RWPE2 (cell line): ENCODE data around the gene WDR49.

Experiments
- ATAC-seq: fragments of 200-7000 bp; cut with Tn5 transposase; 3 replicates; pipeline ENCODE4 v1.9.1; 2021; ENCODE audit warnings: low read depth
- DNase-seq: peaks from one replicate; pipeline ENCODE4 v3.0.0-alpha.2; 2020; ENCODE audit warnings: low spot score
- H3K27ac ChIP-seq: fragments of 450-650 bp; 2 replicates; pipeline ENCODE4 v1.5.1; 2017; ENCODE audit warnings: mild to moderate bottlenecking; ENCODE audit not compliant: poor library complexity, severe bottlenecking
- H3K27me3 ChIP-seq: fragments of 250-450 bp; sonication (Bioruptor Pico); 2 replicates; pipeline ENCODE4 v1.5.1; 2021; ENCODE audit warnings: mild to moderate bottlenecking, moderate library complexity; ENCODE audit not compliant: insufficient read depth, poor library complexity, severe bottlenecking
- H3K36me3 ChIP-seq: fragments of 250-450 bp; sonication (Bioruptor Pico); 2 replicates; pipeline ENCODE4 v1.5.1; 2020; ENCODE audit warnings: low read depth, mild to moderate bottlenecking, moderate library complexity
- H3K4me1 ChIP-seq: fragments of 250-450 bp; sonication (Bioruptor Pico); 2 replicates; pipeline ENCODE4 v1.5.1; 2021; ENCODE audit warnings: mild to moderate bottlenecking, moderate library complexity; ENCODE audit not compliant: insufficient read depth, poor library complexity, severe bottlenecking
- H3K4me3 ChIP-seq: fragments of 250-450 bp; sonication (Bioruptor Pico); 2 replicates; pipeline ENCODE4 v1.5.1; 2021; ENCODE audit warnings: mild to moderate bottlenecking, moderate library complexity; ENCODE audit not compliant: severe bottlenecking
- H3K9me3 ChIP-seq: fragments of 250-450 bp; sonication (Bioruptor Pico); 2 replicates; pipeline ENCODE4 v1.5.1; 2021; ENCODE audit warnings: mild to moderate bottlenecking, moderate library complexity; ENCODE audit not compliant: severe bottlenecking
- TF ChIP-seq, protein P1 (sequence below): fragments of 450-650 bp; IDR thresholded peaks from one replicate; pipeline ENCODE4 v1.5.1; 2017; ENCODE audit warnings: mild to moderate bottlenecking, moderate library complexity; ENCODE audit not compliant: poor library complexity, severe bottlenecking

Gene WDR49

DNA sequence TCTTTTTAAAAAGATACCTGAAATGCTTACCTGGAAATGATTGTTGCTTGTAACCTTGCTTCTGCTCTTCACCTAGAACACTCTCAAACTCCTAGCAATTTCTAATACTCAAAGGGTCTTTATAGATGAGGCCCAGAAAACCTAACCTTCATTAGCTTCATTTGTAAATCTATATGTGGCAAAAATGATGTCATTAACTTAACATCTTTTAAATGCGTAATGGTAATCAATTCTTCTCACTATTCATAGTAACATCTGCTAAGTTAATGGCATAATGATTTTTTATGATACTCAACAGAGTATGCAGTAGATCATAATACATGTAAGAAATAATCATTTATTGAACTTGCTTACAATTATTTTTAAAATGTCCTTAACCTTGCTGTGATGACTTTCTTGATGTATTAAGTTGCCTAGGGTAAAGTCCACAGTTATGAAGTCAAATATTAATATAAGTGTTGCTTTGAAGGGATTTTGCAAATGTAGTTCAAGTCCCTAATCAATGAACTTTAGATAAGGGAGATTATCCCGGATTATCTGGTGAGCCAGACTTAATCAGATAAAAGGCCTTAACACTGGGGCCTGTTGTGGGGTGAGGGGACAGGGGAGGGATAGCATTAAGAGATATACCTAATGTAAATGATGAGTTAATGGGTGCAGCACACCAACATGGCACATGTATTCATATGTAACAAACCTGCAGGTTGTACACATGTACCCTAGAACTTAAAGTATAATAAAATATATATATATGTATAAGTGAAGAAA lies 169.8 kb downstream of the WDR49 start:
- TF ChIP-seq, protein P1, sequence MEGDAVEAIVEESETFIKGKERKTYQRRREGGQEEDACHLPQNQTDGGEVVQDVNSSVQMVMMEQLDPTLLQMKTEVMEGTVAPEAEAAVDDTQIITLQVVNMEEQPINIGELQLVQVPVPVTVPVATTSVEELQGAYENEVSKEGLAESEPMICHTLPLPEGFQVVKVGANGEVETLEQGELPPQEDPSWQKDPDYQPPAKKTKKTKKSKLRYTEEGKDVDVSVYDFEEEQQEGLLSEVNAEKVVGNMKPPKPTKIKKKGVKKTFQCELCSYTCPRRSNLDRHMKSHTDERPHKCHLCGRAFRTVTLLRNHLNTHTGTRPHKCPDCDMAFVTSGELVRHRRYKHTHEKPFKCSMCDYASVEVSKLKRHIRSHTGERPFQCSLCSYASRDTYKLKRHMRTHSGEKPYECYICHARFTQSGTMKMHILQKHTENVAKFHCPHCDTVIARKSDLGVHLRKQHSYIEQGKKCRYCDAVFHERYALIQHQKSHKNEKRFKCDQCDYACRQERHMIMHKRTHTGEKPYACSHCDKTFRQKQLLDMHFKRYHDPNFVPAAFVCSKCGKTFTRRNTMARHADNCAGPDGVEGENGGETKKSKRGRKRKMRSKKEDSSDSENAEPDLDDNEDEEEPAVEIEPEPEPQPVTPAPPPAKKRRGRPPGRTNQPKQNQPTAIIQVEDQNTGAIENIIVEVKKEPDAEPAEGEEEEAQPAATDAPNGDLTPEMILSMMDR, result no peak
- no peaks in the 10 kb centered on the region for H3K9me3 ChIP-seq
- DNase-seq (no peak), ATAC-seq (no peak)
- H3K36me3 ChIP-seq, result no peaks in the 10 kb centered on the region
- no peak overlapping the region for H3K27ac ChIP-seq
- H3K27me3 ChIP-seq, result no peaks in the 10 kb centered on the region
- no peak overlapping the region for H3K4me3 ChIP-seq
- H3K4me1 ChIP-seq, result no peaks in the 10 kb centered on the region

DNA sequence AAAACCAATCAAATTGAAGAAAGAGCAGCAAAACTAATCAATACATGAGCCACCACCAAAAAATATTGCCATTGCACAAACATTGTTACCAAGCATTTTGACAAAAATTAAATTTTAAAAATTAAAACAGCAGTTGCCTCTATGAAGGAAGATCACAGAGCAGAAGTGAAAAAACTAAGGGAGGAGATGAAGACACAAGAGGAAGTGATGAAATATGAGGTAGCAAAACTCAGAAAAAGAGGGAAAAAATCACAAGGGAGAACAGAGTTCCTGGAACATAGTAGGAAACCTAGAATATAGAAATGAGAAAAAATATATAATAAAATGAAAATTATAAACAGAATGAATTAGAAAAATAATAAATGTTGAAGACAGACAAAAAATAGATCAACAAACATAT lies 172.6 kb downstream of the WDR49 start:
- H3K9me3 ChIP-seq, result no peaks in the 10 kb centered on the region
- H3K27me3 ChIP-seq, result peaks cover 4% of the 10 kb centered on the region
- TF ChIP-seq, protein P1, result no peak
- no peak overlapping the region for H3K4me3 ChIP-seq
- no peaks in the 10 kb centered on the region for H3K36me3 ChIP-seq
- H3K27ac ChIP-seq, result no peak overlapping the region
- H3K4me1 ChIP-seq, result no peaks in the 10 kb centered on the region
- DNase-seq (no peak), ATAC-seq (no peak)

DNA sequence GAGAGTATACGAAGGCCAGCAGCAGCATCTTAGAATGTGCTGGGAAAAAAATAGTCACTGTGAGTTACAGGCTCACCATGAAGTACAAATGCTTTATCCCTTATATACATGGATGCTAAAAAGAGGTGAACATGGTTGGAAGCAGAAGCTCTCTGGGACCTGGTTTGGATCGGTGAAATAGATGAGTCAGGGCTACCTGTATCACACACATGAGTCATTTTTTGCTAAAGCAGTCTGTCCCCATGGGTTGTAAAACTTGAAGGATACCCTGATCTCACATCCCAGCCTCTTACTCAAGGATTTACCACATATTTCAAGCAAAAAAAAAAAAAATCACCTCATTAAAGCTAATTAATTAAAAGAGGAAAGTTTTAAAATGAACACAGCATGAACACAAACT lies 173.0 kb downstream of the WDR49 start:
- no peak overlapping the region for H3K4me3 ChIP-seq
- no peaks in the 10 kb centered on the region for H3K36me3 ChIP-seq
- no peaks in the 10 kb centered on the region for H3K4me1 ChIP-seq
- no peaks in the 10 kb centered on the region for H3K9me3 ChIP-seq
- H3K27me3 ChIP-seq, result peaks cover 6% of the 10 kb centered on the region
- TF ChIP-seq, protein P1, result no peak
- DNase-seq (no peak), ATAC-seq (peak; percentile 57; the same call in 2 of the 3 replicates)
- H3K27ac ChIP-seq, result no peak overlapping the region

DNA sequence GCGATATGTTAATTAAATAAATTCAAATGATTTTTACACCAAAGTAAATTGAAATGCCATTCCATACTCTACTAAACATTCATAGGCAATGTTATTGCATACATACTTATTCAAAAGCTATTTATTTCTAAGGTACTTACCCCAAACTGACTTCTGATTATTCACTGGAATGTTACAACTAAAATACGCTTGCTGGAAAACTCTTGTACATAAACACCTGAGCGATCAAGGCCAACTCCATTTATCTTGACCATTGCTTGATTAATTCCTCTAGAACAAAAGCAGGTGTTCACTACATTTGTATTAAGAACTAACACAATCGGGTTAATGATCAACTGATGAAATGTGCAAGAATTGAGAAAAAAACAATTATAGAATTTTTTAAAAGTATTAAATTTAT lies 179.9 kb downstream of the WDR49 start, which contains the start of gene SERPINI2:
TSS of gene SERPINI2 (minus strand) at position 180 of the 400 bp plus-strand sequence. CDS start 2,208 bp downstream, outside the sequence.
- H3K27me3 ChIP-seq, result peaks cover 8% of the 10 kb centered on the region
- no peak within 1 kb of the TSS for H3K4me3 ChIP-seq
- TF ChIP-seq, protein P1, result no peak
- ATAC-seq (no peak), DNase-seq (no peak)
- H3K9me3 ChIP-seq, result no peaks in the 10 kb centered on the region
- no peaks in the 10 kb centered on the region for H3K36me3 ChIP-seq
- no peaks in the 10 kb centered on the region for H3K4me1 ChIP-seq
- no peak within 1 kb of the TSS for H3K27ac ChIP-seq

DNA sequence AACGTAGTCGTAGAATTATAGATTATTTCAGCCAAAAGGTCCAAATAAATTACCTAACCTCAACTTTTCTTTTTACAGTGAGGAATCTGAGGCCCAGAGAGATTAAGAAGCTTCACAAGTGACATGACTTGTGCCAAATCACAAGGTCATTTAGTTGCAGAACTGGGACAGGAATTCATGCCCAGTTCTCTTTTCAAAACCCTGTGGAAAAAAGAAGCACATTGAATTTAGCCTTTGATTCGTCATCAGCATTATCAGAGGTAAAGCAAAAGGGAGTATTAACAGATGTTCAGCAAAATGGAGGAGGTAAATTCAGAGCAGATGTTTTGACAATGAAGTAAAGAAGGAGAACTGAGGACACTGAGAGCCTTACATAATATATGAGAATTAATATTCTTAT lies 184.4 kb downstream of the WDR49 start:
- H3K4me1 ChIP-seq, result no peaks in the 10 kb centered on the region
- DNase-seq, result no peak
- H3K27ac ChIP-seq, result no peak overlapping the region
- TF ChIP-seq, protein P1, result no peak
- no peaks in the 10 kb centered on the region for H3K9me3 ChIP-seq
- ATAC-seq, result no peak
- H3K4me3 ChIP-seq, result no peak overlapping the region
- H3K27me3 ChIP-seq, result peaks cover 2% of the 10 kb centered on the region
- no peaks in the 10 kb centered on the region for H3K36me3 ChIP-seq
